Camera-type eye (tissue), 1 donor: ENCODE measurements around the gene KLHL1. TPM values are rescaled to one million over a fixed set of nuclear protein-coding genes. Genes with fewer than 3 reads are reported as not detected.

Experiments used
- total RNA-seq: library from RNA; depleted of rRNA; stranded (reverse); fragments of >200 nt; gene quantifications from one replicate; pipeline ENCODE4 v1.2.3, GENCODE V29; 2014

The KLHL1 gene, protein sequence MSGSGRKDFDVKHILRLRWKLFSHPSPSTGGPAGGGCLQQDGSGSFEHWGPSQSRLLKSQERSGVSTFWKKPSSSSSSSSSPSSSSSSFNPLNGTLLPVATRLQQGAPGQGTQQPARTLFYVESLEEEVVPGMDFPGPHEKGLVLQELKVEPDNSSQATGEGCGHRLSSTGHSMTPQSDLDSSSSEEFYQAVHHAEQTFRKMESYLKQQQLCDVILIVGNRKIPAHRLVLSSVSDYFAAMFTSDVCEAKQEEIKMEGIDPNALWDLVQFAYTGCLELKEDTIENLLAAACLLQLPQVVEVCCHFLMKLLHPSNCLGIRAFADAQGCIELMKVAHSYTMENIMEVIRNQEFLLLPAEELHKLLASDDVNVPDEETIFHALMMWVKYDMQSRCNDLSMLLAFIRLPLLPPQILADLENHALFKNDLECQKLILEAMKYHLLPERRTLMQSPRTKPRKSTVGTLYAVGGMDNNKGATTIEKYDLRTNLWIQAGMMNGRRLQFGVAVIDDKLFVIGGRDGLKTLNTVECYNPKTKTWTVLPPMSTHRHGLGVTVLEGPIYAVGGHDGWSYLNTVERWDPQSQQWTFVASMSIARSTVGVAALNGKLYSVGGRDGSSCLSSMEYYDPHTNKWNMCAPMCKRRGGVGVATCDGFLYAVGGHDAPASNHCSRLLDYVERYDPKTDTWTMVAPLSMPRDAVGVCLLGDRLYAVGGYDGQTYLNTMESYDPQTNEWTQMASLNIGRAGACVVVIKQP
- 4.8 TPM for total RNA-seq

DNA sequence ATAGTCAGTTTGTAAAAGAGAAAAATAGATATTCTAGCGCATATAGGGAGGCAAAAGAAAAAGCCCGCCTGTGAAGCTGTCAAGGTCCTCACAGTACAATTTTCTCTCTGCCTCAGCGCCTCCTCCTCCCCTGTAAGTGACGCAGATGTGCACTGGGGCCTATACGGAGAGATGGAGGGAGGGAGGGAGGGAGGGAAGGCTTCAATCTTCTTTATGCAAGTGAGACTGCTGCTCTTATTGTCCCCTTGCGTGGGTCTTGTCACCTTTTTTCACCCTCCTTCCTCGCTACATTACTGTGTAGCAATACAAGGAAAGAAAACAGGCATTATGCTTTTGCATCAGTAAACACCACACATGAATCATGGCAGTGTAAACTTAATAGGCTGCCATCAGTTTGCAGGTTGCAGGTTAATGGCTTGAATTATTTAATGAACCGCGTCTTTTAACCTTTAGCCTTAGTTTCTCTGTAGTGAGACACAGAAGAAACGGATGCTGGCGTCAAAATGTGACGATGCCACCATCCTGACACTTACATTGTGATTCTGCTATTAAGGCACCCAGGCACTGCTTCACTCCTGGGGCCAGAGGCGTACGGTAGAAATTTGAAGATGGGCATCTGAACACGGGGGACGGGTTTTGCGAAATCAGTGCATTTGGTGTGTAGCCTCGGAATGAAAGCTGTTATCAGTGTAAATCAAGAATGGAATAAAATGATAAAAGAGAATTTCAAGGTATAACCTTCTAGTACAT lies at the start of gene KLHL1:
TSS of gene KLHL1 (minus strand) at position 97 of the 750 bp plus-strand sequence. CDS start 753 bp downstream, outside the sequence.

GRCh38 chr13:70107498-70108281 lies 562 bp downstream of the KLHL1 start, which contains the start of gene ATXN8OS:
Gene ATXN8OS (plus strand): TSS chr13:70107826.

Other genes starting within 250 kb of the KLHL1 start
- not detected for gene ATXN8OS, start 626 bp downstream of the KLHL1 start, total RNA-seq